PC-3 (cell line): ENCODE results near the gene IGSF21. TPM values are rescaled to one million over a fixed set of nuclear protein-coding genes. Genes with fewer than 3 reads are reported as not detected.

Experiments used
- ATAC-seq: fragments of 200-7000 bp; cut with Tn5 transposase; 2 replicates; pipeline ENCODE4 v1.9.1; 2020; ENCODE audit warnings: mild to moderate bottlenecking, moderate library complexity
- BruUV-seq: library from RNA; stranded (reverse); fragments of 400-500 nt; replicated peaks from 2 replicates; lab custom pipeline; 2021; lab: Mats Ljungman, UMichigan
- CTCF ChIA-PET: fragments of 300-600 bp; sonication (Branson Sonifier 250); formaldehyde crosslinking; loops from one replicate; lab custom pipeline; 2022; ENCODE audit warnings: antibody characterized with exemption; lab: Charles Lee
- POLR2A ChIA-PET: fragments of 300-600 bp; sonication (Branson Sonifier 250); formaldehyde crosslinking; loops from one replicate; lab custom pipeline; 2022; ENCODE audit warnings: antibody characterized with exemption; ENCODE audit not compliant: unreplicated experiment; lab: Charles Lee
- DNase-seq: peaks from one replicate; pipeline ENCODE4 v3.0.0-alpha.2; 2015
- H2AFZ ChIP-seq: fragments of 300-600 bp; sonication (generic); 2 replicates; pipeline ENCODE4 v1.6.0; 2016; ENCODE audit warnings: antibody characterized with exemption, low read length
- H3F3A ChIP-seq: fragments of 300-600 bp; sonication (generic); one replicate; pipeline ENCODE4 v1.6.0; 2017; ENCODE audit warnings: antibody characterized with exemption, low read length, control low read depth, mild to moderate bottlenecking; ENCODE audit not compliant: unreplicated experiment
- H3K27ac ChIP-seq: fragments of 300-600 bp; sonication (generic); 2 replicates; pipeline ENCODE4 v1.5.1; 2016; ENCODE audit warnings: mild to moderate bottlenecking, low read length
- H3K27me3 ChIP-seq: fragments of 300-600 bp; sonication (generic); 2 replicates; pipeline ENCODE4 v1.6.1; 2016; ENCODE audit warnings: low read length, mixed read lengths
- H3K36me3 ChIP-seq: fragments of 300-600 bp; sonication (generic); 2 replicates; pipeline ENCODE4 v1.6.1; 2016; ENCODE audit warnings: low read depth, mixed run types, low read length, mixed read lengths
- H3K4me1 ChIP-seq: fragments of 300-600 bp; sonication (generic); 2 replicates; pipeline ENCODE4 v1.5.1; 2016; ENCODE audit warnings: low read length; ENCODE audit not compliant: insufficient read depth
- H3K4me2 ChIP-seq: fragments of 300-600 bp; sonication (generic); 2 replicates; pipeline ENCODE4 v1.6.0; 2016; ENCODE audit warnings: low read length
- H3K4me3 ChIP-seq: fragments of 300-600 bp; sonication (generic); 2 replicates; pipeline ENCODE4 v1.5.1; 2016; ENCODE audit warnings: mild to moderate bottlenecking, low read length, mixed read lengths
- H3K79me2 ChIP-seq: fragments of 300-600 bp; sonication (generic); 2 replicates; pipeline ENCODE4 v1.6.1; 2017; ENCODE audit warnings: low read length, mixed read lengths
- H3K9ac ChIP-seq: fragments of 300-600 bp; sonication (generic); 2 replicates; pipeline ENCODE4 v1.6.0; 2016; ENCODE audit warnings: mild to moderate bottlenecking, low read length
- H3K9me2 ChIP-seq: fragments of 300-600 bp; sonication (generic); replicated peaks from 2 replicates; pipeline ENCODE4 v1.6.1; 2016; ENCODE audit warnings: mixed run types, low read length, mixed read lengths
- H3K9me3 ChIP-seq: fragments of 300-600 bp; sonication (generic); 2 replicates; pipeline ENCODE4 v1.6.1; 2016; ENCODE audit warnings: low read length, mixed read lengths
- H4K20me1 ChIP-seq: fragments of 300-600 bp; sonication (generic); 2 replicates; pipeline ENCODE4 v1.6.1; 2016; ENCODE audit warnings: low read length, mixed read lengths
- CTCF ChIP-seq: fragments of 300-600 bp; sonication (generic); conservative IDR thresholded peaks from 2 replicates; pipeline ENCODE4 v1.5.1; 2017; ENCODE audit warnings: antibody characterized with exemption, low read depth, mild to moderate bottlenecking, low read length
- EZH2 ChIP-seq: fragments of 300-600 bp; sonication (generic); IDR thresholded peaks from one replicate; pipeline ENCODE4 v1.6.1; 2017; ENCODE audit warnings: antibody characterized with exemption, mild to moderate bottlenecking, low read length; ENCODE audit not compliant: unreplicated experiment
- EZH2phosphoT487 ChIP-seq: fragments of 300-600 bp; sonication (generic); IDR thresholded peaks from 2 replicates; pipeline ENCODE4 v1.6.1; 2018; ENCODE audit warnings: mild to moderate bottlenecking, antibody characterized with exemption, low read length, borderline replicate concordance
- intact Hi-C: fragments of 100-400 bp; cut with micrococcal nuclease; formaldehyde crosslinking; loops from 2 replicates; pipeline ENCODE4 v1.9.0; 2023
- total RNA-seq: library from RNA; depleted of rRNA; stranded (reverse); fragments of >200 nt; gene quantifications from 2 replicates; pipeline ENCODE4 v1.2.3, GENCODE V29; 2014

Gene IGSF21
- total RNA-seq, 1 experiment from 2014 or later, result not detected

GRCh38 chr1:18264450-18265039, 156.9 kb downstream of the IGSF21 start:
- BruUV-seq, result no TSS peak
- Histone ChIP-seq H3K27me3 (peaks cover 44% of the 10 kb centered on the region), H3K9me3 (no peaks in the 10 kb centered on the region), H3K4me3 (no peak overlapping the region), H3K36me3 (no peaks in the 10 kb centered on the region), H2AFZ (no peak overlapping the region), H3K4me1 (no peaks in the 10 kb centered on the region), H3K9me2 (no peaks in the 10 kb centered on the region), H3K9ac (no peak overlapping the region), H3K4me2 (no peak overlapping the region), H3K27ac (no peak overlapping the region), H3K79me2 (no peaks in the 10 kb centered on the region), H4K20me1 (no peaks in the 10 kb centered on the region), H3F3A (no peaks in the 10 kb centered on the region)
- ChIA-PET POLR2A (no interaction called here), CTCF (no interaction called here)
- DNase-seq (no peak), ATAC-seq (no peak)
- intact Hi-C loops, result no loop called here
- no peak for TF ChIP-seq EZH2phosphoT487
- TF ChIP-seq EZH2, result no peak
- TF ChIP-seq CTCF, result no peak

GRCh38 chr1:18265641-18266040, 158.0 kb downstream of the IGSF21 start:
- peaks cover 44% of the 10 kb centered on the region for H3K27me3 ChIP-seq
- CTCF ChIA-PET, result no interaction called here
- H3K4me1 ChIP-seq, result no peaks in the 10 kb centered on the region

More at GRCh38 chr1:18265641-18266040, 158.0 kb downstream of the IGSF21 start:
- H3K79me2 ChIP-seq, result no peaks in the 10 kb centered on the region
- ATAC-seq (no peak), DNase-seq (no peak)
- H3K4me3 ChIP-seq, result no peak overlapping the region
- no peaks in the 10 kb centered on the region for H3F3A ChIP-seq
- intact Hi-C loops, result no loop called here
- no peak overlapping the region for H2AFZ ChIP-seq
- no peaks in the 10 kb centered on the region for H3K9me3 ChIP-seq
- no peak for TF ChIP-seq EZH2phosphoT487
- TF ChIP-seq CTCF, result no peak
- no peak for TF ChIP-seq EZH2
- no peaks in the 10 kb centered on the region for H3K36me3 ChIP-seq
- no peak overlapping the region for H3K9ac ChIP-seq
- POLR2A ChIA-PET, result no interaction called here
- no peak overlapping the region for H3K4me2 ChIP-seq
- no TSS peak for BruUV-seq
- H4K20me1 ChIP-seq, result no peaks in the 10 kb centered on the region
- no peak overlapping the region for H3K27ac ChIP-seq
- no peaks in the 10 kb centered on the region for H3K9me2 ChIP-seq
